ENCODE data around the gene ANGPTL2. TPM values are rescaled to one million over a fixed set of nuclear protein-coding genes. Genes with fewer than 3 reads are reported as not detected.
A peak's percentile ranks its signal among the peaks of the same experiment; 100 is the strongest.

Gene ANGPTL2
- total RNA-seq, 5 donors from 2014 or later (not counting 1 experiment from before 2014, with no cell fraction given) = 0.10 to 0.82 (median 0.13) TPM; not detected in 2

- H3K4me1 Mint-ChIP-seq = peaks cover 17 to 24% (median 24%) of the 10 kb centered on the region in 3 donors
- H3K27me3 ChIP-seq (replicated peaks in 1 of 2; ENCODE audit: control insufficient read depth in 2 of 2, extremely low read depth in 1 of 2, insufficient read depth in 2 of 2, low read length in 1 of 2) = peaks cover 4 to 35% of the 10 kb centered on the region in 2 experiments
- H3K9me3 Mint-ChIP-seq = no peaks in the 10 kb centered on the region
- H3K4me1 ChIP-seq (ENCODE audit: control insufficient read depth in 1 of 2, extremely low read depth in 1 of 2, insufficient read depth in 2 of 2, low read length in 2 of 2) = peaks cover 3 to 26% of the 10 kb centered on the region in 2 experiments
- ATAC-seq (replicated peaks in 1 of 4) (no peak), DNase-seq (no peak)
- H3K4me3 ChIP-seq (ENCODE audit: control insufficient read depth in 1 of 2, extremely low read depth in 1 of 2, low read length in 1 of 2) = no peak overlapping the region
- POLR2A ChIA-PET = no interaction called here
- 80% methylated on average over 4 of the region's 8 CpGs for WGBS (ENCODE audit: insufficient coverage)
- no peak overlapping the region for H3K27ac Mint-ChIP-seq
- H3K36me3 Mint-ChIP-seq = no peaks in the 10 kb centered on the region
- H3K4me3 Mint-ChIP-seq = no peak overlapping the region
- CTCF ChIA-PET = no interaction called here
- H3K36me3 ChIP-seq (ENCODE audit: control insufficient read depth in 2 of 2, extremely low read depth in 1 of 2, insufficient read depth in 1 of 2, low read length in 1 of 2) = no peaks in the 10 kb centered on the region
- no peaks in the 10 kb centered on the region for H3K9me3 ChIP-seq
- peaks cover 18 to 33% of the 10 kb centered on the region in 2 donors for H3K27me3 Mint-ChIP-seq
- H3K27ac ChIP-seq (ENCODE audit: low read length) = no peak overlapping the region
These were observed 3.7 kb downstream of the ANGPTL2 start for GRCh38 chr9:127118597-127119319.

- Histone ChIP-seq H3K27ac (ENCODE audit: low read length) (no peak overlapping the region), H3K27me3 (replicated peaks in 1 of 2; ENCODE audit: control insufficient read depth in 2 of 2, extremely low read depth in 1 of 2, insufficient read depth in 2 of 2, low read length in 1 of 2) (peaks cover 4 to 27% of the 10 kb centered on the region in 2 experiments), H3K4me1 (ENCODE audit: control insufficient read depth in 1 of 2, extremely low read depth in 1 of 2, insufficient read depth in 2 of 2, low read length in 2 of 2) (peaks cover 3 to 24% of the 10 kb centered on the region in 2 experiments), H3K4me3 (ENCODE audit: control insufficient read depth in 1 of 2, extremely low read depth in 1 of 2, low read length in 1 of 2) (no peak overlapping the region), H3K36me3 (ENCODE audit: control insufficient read depth in 2 of 2, extremely low read depth in 1 of 2, insufficient read depth in 1 of 2, low read length in 1 of 2) (no peaks in the 10 kb centered on the region), H3K9me3 (no peaks in the 10 kb centered on the region)
- DNase-seq (no peak), ATAC-seq (replicated peaks in 1 of 4) (no peak)
- Mint-ChIP-seq H3K27me3 (peaks cover 18 to 25% of the 10 kb centered on the region in 2 donors), H3K4me1 (peaks cover 17 to 24% (median 21%) of the 10 kb centered on the region in 3 donors), H3K27ac (no peak overlapping the region), H3K36me3 (no peaks in the 10 kb centered on the region), H3K9me3 (no peaks in the 10 kb centered on the region), H3K4me3 (no peak overlapping the region)
- POLR2A ChIA-PET = no interaction called here
- WGBS (ENCODE audit: insufficient coverage) = no CpG with 5 or more reads among the region's 4 CpGs
- CTCF ChIA-PET = no interaction called here
These were observed 4.6 kb downstream of the ANGPTL2 start for GRCh38 chr9:127117801-127118200.

DNA sequence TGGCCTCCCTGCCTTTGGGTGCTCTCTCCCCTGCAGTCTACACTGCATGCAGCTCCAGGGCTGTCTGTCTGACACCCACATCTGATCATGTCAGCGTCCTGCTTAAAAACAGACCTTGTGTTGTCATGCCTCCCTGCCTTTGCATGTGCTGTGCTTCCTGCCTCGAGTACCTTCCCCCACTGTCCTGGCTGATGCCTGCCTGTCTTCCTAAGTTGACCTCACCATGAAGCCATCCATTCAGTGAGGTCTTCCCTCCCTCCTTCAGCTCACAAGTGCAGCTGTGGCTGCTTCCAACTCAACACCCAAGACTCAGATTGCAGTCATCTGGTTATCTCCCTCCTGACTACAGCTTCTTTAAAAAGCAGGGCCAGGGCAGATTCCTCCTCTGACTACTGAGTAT is 5.5 kb downstream of the ANGPTL2 start:
- Mint-ChIP-seq H3K4me3 (no peak overlapping the region), H3K9me3 (no peaks in the 10 kb centered on the region), H3K27ac (no peak overlapping the region), H3K4me1 (peaks cover 15 to 19% (median 18%) of the 10 kb centered on the region in 3 donors), H3K36me3 (no peaks in the 10 kb centered on the region), H3K27me3 (peaks cover 15 to 20% of the 10 kb centered on the region in 2 donors)
- POLR2A ChIA-PET = interaction anchor here in 1 of 2 donors (0.5 kb wide), 1 partner anchor 448 kb away, joined by 3 read pairs; no protein-coding TSS in a partner anchor
- H3K27me3 ChIP-seq (replicated peaks in 1 of 2; ENCODE audit: control insufficient read depth in 2 of 2, extremely low read depth in 1 of 2, insufficient read depth in 2 of 2, low read length in 1 of 2) = peaks cover 4 to 19% of the 10 kb centered on the region in 2 experiments
- H3K4me1 ChIP-seq (ENCODE audit: control insufficient read depth in 1 of 2, extremely low read depth in 1 of 2, insufficient read depth in 2 of 2, low read length in 2 of 2) = peaks cover 3 to 16% of the 10 kb centered on the region in 2 experiments
- DNase-seq = no peak
- ATAC-seq (replicated peaks in 1 of 4) = peak in 1 of 4 experiments; percentile 26
- H3K4me3 ChIP-seq (ENCODE audit: control insufficient read depth in 1 of 2, extremely low read depth in 1 of 2, low read length in 1 of 2) = no peak overlapping the region
- H3K27ac ChIP-seq (ENCODE audit: low read length) = no peak overlapping the region
- H3K36me3 ChIP-seq (ENCODE audit: control insufficient read depth in 2 of 2, extremely low read depth in 1 of 2, insufficient read depth in 1 of 2, low read length in 1 of 2) = no peaks in the 10 kb centered on the region
- CTCF ChIA-PET = no interaction called here
- H3K9me3 ChIP-seq = no peaks in the 10 kb centered on the region
- 59% methylated on average over 2 of the region's 2 CpGs for WGBS (ENCODE audit: insufficient coverage)

- Mint-ChIP-seq H3K36me3 (no peaks in the 10 kb centered on the region), H3K4me3 (no peak overlapping the region), H3K27me3 (peaks cover 9 to 12% of the 10 kb centered on the region in 2 donors), H3K9me3 (no peaks in the 10 kb centered on the region), H3K4me1 (peaks cover 12 to 19% (median 17%) of the 10 kb centered on the region in 3 donors), H3K27ac (no peak overlapping the region)
- Histone ChIP-seq H3K9me3 (no peaks in the 10 kb centered on the region), H3K4me3 (ENCODE audit: control insufficient read depth in 1 of 2, extremely low read depth in 1 of 2, low read length in 1 of 2) (no peak overlapping the region), H3K4me1 (ENCODE audit: control insufficient read depth in 1 of 2, extremely low read depth in 1 of 2, insufficient read depth in 2 of 2, low read length in 2 of 2) (peaks cover 3 to 15% of the 10 kb centered on the region in 2 experiments), H3K27me3 (replicated peaks in 1 of 2; ENCODE audit: control insufficient read depth in 2 of 2, extremely low read depth in 1 of 2, insufficient read depth in 2 of 2, low read length in 1 of 2) (peaks cover 4 to 12% of the 10 kb centered on the region in 2 experiments), H3K36me3 (ENCODE audit: control insufficient read depth in 2 of 2, extremely low read depth in 1 of 2, insufficient read depth in 1 of 2, low read length in 1 of 2) (no peaks in the 10 kb centered on the region), H3K27ac (ENCODE audit: low read length) (no peak overlapping the region)
- ATAC-seq (replicated peaks in 1 of 4) = no peak
- ChIA-PET POLR2A (no interaction called here), CTCF (no interaction called here)
- no peak for DNase-seq
- WGBS (ENCODE audit: insufficient coverage) = 65% methylated on average over 5 of the region's 6 CpGs
These were observed 6.2 kb downstream of the ANGPTL2 start for GRCh38 chr9:127116088-127116726.

DNA sequence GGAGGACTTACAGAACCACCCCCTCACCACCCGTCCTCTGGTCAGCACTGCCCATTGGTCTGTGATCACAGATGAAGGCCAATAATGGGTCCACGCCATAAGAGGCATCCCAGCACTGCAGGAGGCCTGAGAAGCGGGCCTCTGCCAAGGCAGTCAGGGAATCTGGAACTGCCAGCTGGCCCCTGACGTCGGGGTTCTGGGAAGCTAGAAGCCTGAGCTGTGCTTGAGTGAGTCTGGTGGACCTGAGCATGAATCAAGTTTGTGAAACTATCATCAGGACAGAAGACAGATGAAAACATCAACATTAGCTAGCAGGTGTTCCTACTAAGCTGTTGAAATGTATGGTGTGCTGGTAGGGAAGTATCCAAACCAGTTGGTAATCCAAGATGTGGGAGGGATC is 7.8 kb downstream of the ANGPTL2 start:
- Histone ChIP-seq H3K36me3 (ENCODE audit: control insufficient read depth in 2 of 2, extremely low read depth in 1 of 2, insufficient read depth in 1 of 2, low read length in 1 of 2) (no peaks in the 10 kb centered on the region), H3K27ac (ENCODE audit: low read length) (no peak overlapping the region), H3K9me3 (no peaks in the 10 kb centered on the region), H3K27me3 (replicated peaks in 1 of 2; ENCODE audit: control insufficient read depth in 2 of 2, extremely low read depth in 1 of 2, insufficient read depth in 2 of 2, low read length in 1 of 2) (no peaks in the 10 kb centered on the region), H3K4me1 (ENCODE audit: control insufficient read depth in 1 of 2, extremely low read depth in 1 of 2, insufficient read depth in 2 of 2, low read length in 2 of 2) (peaks cover 3 to 15% of the 10 kb centered on the region in 2 experiments), H3K4me3 (ENCODE audit: control insufficient read depth in 1 of 2, extremely low read depth in 1 of 2, low read length in 1 of 2) (no peak overlapping the region)
- WGBS (ENCODE audit: insufficient coverage) = 79% methylated on average over 4 of the region's 5 CpGs
- DNase-seq (no peak), ATAC-seq (replicated peaks in 1 of 4) (no peak)
- no peaks in the 10 kb centered on the region for H3K9me3 Mint-ChIP-seq
- H3K4me1 Mint-ChIP-seq = peaks cover 12 to 19% (median 17%) of the 10 kb centered on the region in 3 donors
- H3K27me3 Mint-ChIP-seq = peaks cover 0 to 5% of the 10 kb centered on the region in 2 donors
- no peak overlapping the region for H3K4me3 Mint-ChIP-seq
- ChIA-PET POLR2A (no interaction called here), CTCF (interaction anchor here in 1 of 2 donors (0.6 kb wide), 1 partner anchor 977 kb away, joined by 3 read pairs; no protein-coding TSS in a partner anchor)
- no peak overlapping the region for H3K27ac Mint-ChIP-seq
- H3K36me3 Mint-ChIP-seq = no peaks in the 10 kb centered on the region

GRCh38 chr9:127113191-127113972 is 9.1 kb downstream of the ANGPTL2 start:
- no peak overlapping the region for H3K27ac ChIP-seq (ENCODE audit: low read length)
- CTCF ChIA-PET = no interaction called here

More at GRCh38 chr9:127113191-127113972, 9.1 kb downstream of the ANGPTL2 start:
- Histone ChIP-seq H3K4me1 (ENCODE audit: control insufficient read depth in 1 of 2, extremely low read depth in 1 of 2, insufficient read depth in 2 of 2, low read length in 2 of 2) (peaks cover 3 to 15% of the 10 kb centered on the region in 2 experiments), H3K27me3 (replicated peaks in 1 of 2; ENCODE audit: control insufficient read depth in 2 of 2, extremely low read depth in 1 of 2, insufficient read depth in 2 of 2, low read length in 1 of 2) (no peaks in the 10 kb centered on the region), H3K4me3 (ENCODE audit: control insufficient read depth in 1 of 2, extremely low read depth in 1 of 2, low read length in 1 of 2) (no peak overlapping the region), H3K9me3 (no peaks in the 10 kb centered on the region), H3K36me3 (ENCODE audit: control insufficient read depth in 2 of 2, extremely low read depth in 1 of 2, insufficient read depth in 1 of 2, low read length in 1 of 2) (no peaks in the 10 kb centered on the region)
- WGBS (ENCODE audit: insufficient coverage) = 87% methylated on average over 4 of the region's 10 CpGs
- DNase-seq (no peak), ATAC-seq (replicated peaks in 1 of 4) (no peak)
- peaks cover 0 to 3% of the 10 kb centered on the region in 2 donors for H3K27me3 Mint-ChIP-seq
- H3K4me3 Mint-ChIP-seq = no peak overlapping the region
- H3K27ac Mint-ChIP-seq = no peak overlapping the region
- no peaks in the 10 kb centered on the region for H3K9me3 Mint-ChIP-seq
- no peaks in the 10 kb centered on the region for H3K36me3 Mint-ChIP-seq
- POLR2A ChIA-PET = no interaction called here
- peaks cover 12 to 19% (median 17%) of the 10 kb centered on the region in 3 donors for H3K4me1 Mint-ChIP-seq

Data from T-cell (primary cell).